ENCODE measurements around the gene PDLIM7. TPM values are rescaled to one million over a fixed set of nuclear protein-coding genes. Genes with fewer than 3 reads are reported as not detected.
A peak's percentile ranks its signal among the peaks of the same experiment; 100 is the strongest.
"Not testable (repeated sequence)": the region's sequence is repeated elsewhere in the genome, so short reads cannot be mapped to it uniquely, and the experiment has no call there.

PDLIM7 gene
- polyA plus RNA-seq, 6 donors from 2014 or later, result 1.5 to 6.0 (median 3.9) TPM

GRCh38 chr5:177490311-177490991, 7.0 kb downstream of the PDLIM7 start:
- DNase-seq (no peak), ATAC-seq (ENCODE audit: low read depth in 2 of 2) (no peak)
- Mint-ChIP-seq H3K36me3 (peaks cover 0 to 7% of the 10 kb centered on the region in 2 donors), H3K4me1 (peaks cover 20 to 30% (median 29%) of the 10 kb centered on the region in 3 donors), H3K4me3 (peak overlapping the region in 1 of 8 donors; percentile 16), H3K9me3 (peaks cover 0 to 2% (median 0%) of the 10 kb centered on the region in 7 donors), H3K27ac (peak overlapping the region in 4 of 6 donors; percentile 14 to 84 (median 48)), H3K27me3 (no peaks in the 10 kb centered on the region)

DNA sequence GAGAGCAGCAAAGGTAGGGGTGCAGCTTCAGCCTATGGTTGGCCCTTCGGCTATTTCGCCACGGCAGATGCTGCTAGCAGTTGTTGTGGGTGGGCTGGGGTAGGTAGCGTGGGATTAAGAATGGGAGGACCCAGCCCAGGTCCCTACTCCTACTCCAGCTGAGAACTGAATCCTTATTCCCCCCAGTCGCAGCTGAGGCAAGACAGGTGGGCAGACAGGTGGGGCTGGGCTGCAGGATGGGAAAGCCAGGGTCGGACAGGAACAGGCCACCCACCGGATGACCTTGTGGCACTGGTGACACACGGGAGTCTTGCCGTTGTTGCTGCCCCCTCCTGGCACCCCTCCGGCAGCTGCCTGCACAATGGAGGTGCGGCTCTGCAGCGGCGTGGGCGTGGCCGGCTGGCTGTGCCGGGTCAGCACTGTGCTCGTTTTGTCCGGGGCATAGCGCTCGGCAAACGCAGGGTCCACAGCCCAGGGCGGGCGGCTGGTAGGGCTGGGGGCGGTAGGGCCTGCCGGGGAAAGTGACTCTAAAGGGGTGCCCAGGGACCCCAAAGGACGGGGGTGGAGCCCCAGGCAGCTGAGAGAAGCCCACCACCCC, 8.2 kb downstream of the PDLIM7 start:
- Mint-ChIP-seq H3K4me1 (peaks cover 13 to 25% (median 22%) of the 10 kb centered on the region in 3 donors), H3K9me3 (peaks cover 0 to 2% (median 0%) of the 10 kb centered on the region in 7 donors), H3K27me3 (no peaks in the 10 kb centered on the region), H3K27ac (no peak overlapping the region), H3K36me3 (peaks cover 0 to 7% of the 10 kb centered on the region in 2 donors), H3K4me3 (no peak overlapping the region)
- no peak for DNase-seq
- no peak for ATAC-seq (ENCODE audit: low read depth in 2 of 2)

- H3K27ac Mint-ChIP-seq, result no peak overlapping the region
- H3K36me3 Mint-ChIP-seq, result peaks cover 0 to 5% of the 10 kb centered on the region in 2 donors
These were observed 9.4 kb downstream of the PDLIM7 start for GRCh38 chr5:177487975-177488374.

DNA sequence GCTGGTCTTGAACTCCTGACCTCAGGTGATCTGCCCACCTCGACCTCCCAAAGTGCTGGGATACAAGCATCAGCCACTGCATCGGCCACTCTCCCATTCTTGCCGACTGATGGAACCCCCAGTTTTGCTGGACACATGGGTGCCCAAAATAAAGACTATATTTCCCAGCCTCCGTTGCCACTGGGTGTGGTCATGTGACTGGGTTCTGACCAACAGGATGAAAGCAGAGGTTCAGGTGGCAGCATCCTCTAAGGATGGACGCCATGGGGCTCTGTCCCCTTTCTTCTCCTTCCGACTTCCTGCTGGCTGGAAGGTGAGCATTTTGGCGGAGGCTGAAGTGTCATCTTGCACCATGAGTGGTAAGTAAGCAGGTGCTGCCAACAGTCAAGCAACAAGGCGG, 10.3 kb downstream of the PDLIM7 start:
- DNase-seq, result no peak
- Mint-ChIP-seq H3K27ac (peak overlapping the region in 1 of 6 donors; percentile 69), H3K36me3 (no peaks in the 10 kb centered on the region), H3K27me3 (no peaks in the 10 kb centered on the region), H3K4me3 (no peak overlapping the region), H3K9me3 (no peaks in the 10 kb centered on the region), H3K4me1 (peaks cover 2 to 11% (median 8%) of the 10 kb centered on the region in 3 donors)
- ATAC-seq (ENCODE audit: low read depth in 2 of 2), result no peak

More at GRCh38 chr5:177487975-177488374, 9.4 kb downstream of the PDLIM7 start:
- Mint-ChIP-seq H3K9me3 (no peaks in the 10 kb centered on the region), H3K4me1 (peaks cover 5 to 16% (median 13%) of the 10 kb centered on the region in 3 donors), H3K4me3 (no peak overlapping the region), H3K27me3 (no peaks in the 10 kb centered on the region)
- no peak for DNase-seq
- no peak for ATAC-seq (ENCODE audit: low read depth in 2 of 2)

DNA sequence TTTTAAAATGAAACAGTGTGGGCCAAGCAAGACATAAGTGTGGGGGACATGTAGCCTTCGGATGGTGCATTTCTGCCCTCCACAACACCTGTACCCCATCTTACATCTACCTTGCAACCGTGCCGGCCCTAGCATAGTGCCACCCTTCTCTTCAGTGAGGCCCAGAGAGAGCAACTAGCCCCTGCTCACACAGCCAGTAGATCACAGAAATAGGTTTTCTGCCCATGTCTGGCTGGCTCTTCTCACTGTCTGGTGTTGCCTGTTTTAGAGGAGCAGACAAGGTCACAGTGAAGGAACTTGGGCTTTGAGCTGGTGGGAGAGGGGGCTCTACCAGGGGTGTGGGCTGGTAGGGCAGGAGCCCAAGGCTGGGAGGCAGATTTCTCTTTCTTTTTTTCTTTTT, 11.1 kb downstream of the PDLIM7 start:
- H3K4me1 Mint-ChIP-seq, result peaks cover 1 to 10% (median 8%) of the 10 kb centered on the region in 3 donors
- H3K4me3 Mint-ChIP-seq, result no peak overlapping the region
- DNase-seq (no peak), ATAC-seq (ENCODE audit: low read depth in 2 of 2) (no peak)
- peak overlapping the region in 1 of 6 donors; percentile 38 for H3K27ac Mint-ChIP-seq
- no peaks in the 10 kb centered on the region for H3K36me3 Mint-ChIP-seq
- H3K27me3 Mint-ChIP-seq, result no peaks in the 10 kb centered on the region
- no peaks in the 10 kb centered on the region for H3K9me3 Mint-ChIP-seq

DNA sequence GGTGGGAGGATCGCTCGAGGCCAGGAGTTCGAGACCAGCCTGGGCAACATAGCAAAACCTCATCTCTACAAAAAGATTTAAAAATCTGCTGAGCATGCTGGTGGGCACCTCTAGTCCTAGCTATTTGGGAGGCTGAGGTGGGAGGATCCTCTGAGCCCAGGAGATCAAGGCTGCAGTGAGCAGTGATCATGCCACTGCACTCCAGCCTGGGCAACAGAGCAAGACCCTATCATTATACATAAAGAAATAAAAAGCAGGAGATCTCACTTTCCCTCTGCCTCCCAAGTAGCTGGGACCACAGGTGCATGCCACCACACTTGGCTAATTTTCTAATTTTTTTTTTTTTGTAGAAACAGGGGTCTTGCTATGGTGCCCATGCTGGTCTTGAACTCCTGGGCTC, 11.7 kb downstream of the PDLIM7 start:
- H3K9me3 Mint-ChIP-seq; DNase-seq; H3K36me3 Mint-ChIP-seq; H3K27me3 Mint-ChIP-seq; H3K4me3 Mint-ChIP-seq; H3K4me1 Mint-ChIP-seq; ATAC-seq (ENCODE audit: low read depth in 2 of 2): not testable (repeated sequence)
- peak overlapping the region in 1 of 6 donors; percentile 38 for H3K27ac Mint-ChIP-seq

DNA sequence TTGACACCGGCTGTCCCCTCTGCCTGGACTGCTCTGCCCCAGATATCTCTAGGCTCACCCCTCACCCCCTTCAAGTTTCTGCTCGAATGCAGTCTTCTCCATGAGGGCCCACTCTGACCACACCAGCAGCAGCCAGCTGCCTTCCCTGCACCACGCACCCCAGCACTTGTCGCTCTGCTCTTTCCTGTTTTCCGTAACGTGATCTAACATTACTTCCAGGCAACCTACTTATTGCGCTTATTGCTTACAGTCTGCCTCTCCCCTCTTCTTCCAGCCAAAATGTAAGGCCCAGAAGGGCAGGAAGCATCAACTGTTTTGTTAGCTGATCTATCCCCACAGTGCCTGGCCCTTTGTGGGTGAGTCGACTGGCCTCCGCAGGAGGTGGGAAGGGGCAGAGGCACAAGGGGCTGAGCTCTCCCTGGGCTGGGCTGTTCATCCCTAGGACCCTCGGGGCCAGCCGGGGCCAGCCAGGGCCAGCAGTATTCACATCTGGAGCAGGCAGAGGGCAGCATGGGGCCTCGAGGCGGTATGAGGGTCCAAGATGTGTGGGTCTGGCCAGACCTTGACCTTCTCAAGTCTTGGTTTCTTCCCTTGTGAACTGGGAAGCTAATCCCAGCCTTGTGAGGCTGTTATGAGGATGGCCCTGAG, 12.4 kb downstream of the PDLIM7 start:
- DNase-seq, result no peak
- H3K36me3 Mint-ChIP-seq, result no peaks in the 10 kb centered on the region
- H3K4me3 Mint-ChIP-seq, result no peak overlapping the region
- no peaks in the 10 kb centered on the region for H3K27me3 Mint-ChIP-seq
- ATAC-seq (ENCODE audit: low read depth in 2 of 2), result no peak
- no peak overlapping the region for H3K27ac Mint-ChIP-seq
- H3K9me3 Mint-ChIP-seq, result no peaks in the 10 kb centered on the region
- peaks cover 2 to 6% (median 3%) of the 10 kb centered on the region in 3 donors for H3K4me1 Mint-ChIP-seq

- Mint-ChIP-seq H3K36me3 (no peaks in the 10 kb centered on the region), H3K9me3 (no peaks in the 10 kb centered on the region), H3K4me1 (peaks cover 9 to 14% (median 9%) of the 10 kb centered on the region in 3 donors), H3K27me3 (no peaks in the 10 kb centered on the region), H3K4me3 (no peak overlapping the region), H3K27ac (peak overlapping the region in 2 of 6 donors; percentile 11 to 67)
- no peak for DNase-seq
- no peak for ATAC-seq (ENCODE audit: low read depth in 2 of 2)
These were observed 13.2 kb downstream of the PDLIM7 start for GRCh38 chr5:177483994-177484901.

GRCh38 chr5:177483042-177483441, 14.4 kb downstream of the PDLIM7 start:
- Mint-ChIP-seq H3K4me1 (peaks cover 21 to 25% (median 21%) of the 10 kb centered on the region in 3 donors), H3K36me3 (no peaks in the 10 kb centered on the region), H3K27me3 (no peaks in the 10 kb centered on the region), H3K9me3 (no peaks in the 10 kb centered on the region), H3K27ac (peak overlapping the region in 1 of 6 donors; percentile 23), H3K4me3 (no peak overlapping the region)
- no peak for DNase-seq
- no peak for ATAC-seq (ENCODE audit: low read depth in 2 of 2)

- Mint-ChIP-seq H3K27ac (peak overlapping the region in 2 of 6 donors; percentile 23 to 88), H3K36me3 (no peaks in the 10 kb centered on the region), H3K27me3 (no peaks in the 10 kb centered on the region), H3K9me3 (no peaks in the 10 kb centered on the region), H3K4me3 (no peak overlapping the region), H3K4me1 (peaks cover 21 to 26% (median 22%) of the 10 kb centered on the region in 3 donors)
- no peak for DNase-seq
- no peak for ATAC-seq (ENCODE audit: low read depth in 2 of 2)
These were observed 15.0 kb downstream of the PDLIM7 start for GRCh38 chr5:177482359-177482795.

- peak overlapping the region in 4 of 6 donors; percentile 42 to 92 (median 72) for H3K27ac Mint-ChIP-seq
- ATAC-seq (ENCODE audit: low read depth in 2 of 2) (no peak), DNase-seq (no peak)
- no peaks in the 10 kb centered on the region for H3K27me3 Mint-ChIP-seq
- peaks cover 31 to 36% (median 33%) of the 10 kb centered on the region in 3 donors for H3K4me1 Mint-ChIP-seq
- H3K4me3 Mint-ChIP-seq, result peak overlapping the region in 1 of 8 donors; percentile 26
- H3K9me3 Mint-ChIP-seq, result no peaks in the 10 kb centered on the region
- H3K36me3 Mint-ChIP-seq, result no peaks in the 10 kb centered on the region
These were observed 17.6 kb downstream of the PDLIM7 start for GRCh38 chr5:177479774-177480173.

- Mint-ChIP-seq H3K4me1 (peaks cover 39 to 40% (median 39%) of the 10 kb centered on the region in 3 donors), H3K4me3 (peak overlapping the region in 2 of 8 donors; percentile 25 to 69), H3K27ac (peak overlapping the region; percentile 42 to 96 (median 84)), H3K9me3 (no peaks in the 10 kb centered on the region), H3K36me3 (no peaks in the 10 kb centered on the region), H3K27me3 (peaks cover 0 to 6% (median 6%) of the 10 kb centered on the region in 3 donors)
- no peak for DNase-seq
- ATAC-seq (ENCODE audit: low read depth in 2 of 2), result peak; percentile 83 to 84
These were observed 18.4 kb downstream of the PDLIM7 start for GRCh38 chr5:177478711-177479646.
